GM10248 (cell line): Measurements from ENCODE around the gene DGKG.

Experiments used
- CTCF ChIA-PET: fragments of 300-600 bp; sonication (Branson Sonifier 250); formaldehyde crosslinking; extraction: SDS; loops from one replicate; lab custom pipeline; 2021; ENCODE audit warnings: antibody characterized with exemption; lab: Yijun Ruan, JAX
- POLR2A ChIA-PET: fragments of 350-650 bp; sonication (Branson Sonifier 250); formaldehyde crosslinking; extraction: SDS; loops from one replicate; lab custom pipeline; 2020; ENCODE audit warnings: antibody characterized with exemption; lab: Yijun Ruan, JAX
- DNase-seq: peaks from one replicate; pipeline ENCODE4 v3.0.0; 2012; ENCODE audit errors: extremely low spot score
- TF ChIP-seq, protein P1 (sequence below): IDR thresholded peaks from 2 replicates; pipeline ENCODE4 v1.5.1; 2012; ENCODE audit warnings: mild to moderate bottlenecking, low read depth; ENCODE audit errors: extremely low read depth, missing control alignments, control extremely low read depth

The DGKG gene

DNA sequence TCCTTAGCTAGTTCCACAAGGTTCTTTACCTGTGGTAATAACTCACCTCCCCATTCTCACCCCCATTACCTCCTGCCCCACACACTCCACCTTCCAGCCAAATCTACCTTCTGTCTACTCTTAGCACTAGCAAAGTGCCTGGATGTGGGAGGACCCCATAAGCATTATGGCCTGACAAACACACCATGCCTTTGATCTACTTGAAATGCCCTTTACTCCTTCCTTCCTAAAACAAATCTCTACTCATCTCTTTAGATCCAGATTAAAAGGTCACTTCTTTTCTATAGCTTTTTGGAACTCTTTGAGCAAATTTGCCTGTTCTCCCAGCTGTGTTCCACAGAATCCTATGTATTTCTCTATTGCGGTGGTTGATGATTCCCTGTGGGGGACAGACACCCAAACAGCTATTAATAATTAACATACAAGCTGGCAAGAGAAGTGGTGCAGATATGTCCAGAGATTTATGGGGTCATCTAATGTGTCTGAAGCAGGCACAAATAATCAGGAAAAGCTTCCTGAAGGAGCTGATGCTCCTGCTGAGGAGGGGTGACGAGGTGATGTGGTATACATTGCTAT lies 34.0 kb downstream of the DGKG start:
- ChIA-PET POLR2A (interaction anchor here (0.6 kb wide), 1 partner anchor 34 kb away, joined by 3 read pairs; the partner anchor contains the start of gene DGKG), CTCF (interaction anchor here (1.3 to 2.4 kb wide), 3 partner anchors 12 to 384 kb away, joined by 3 to 12 read pairs (median 5); no protein-coding TSS in a partner anchor)
- no peak for DNase-seq
- TF ChIP-seq, protein P1, sequence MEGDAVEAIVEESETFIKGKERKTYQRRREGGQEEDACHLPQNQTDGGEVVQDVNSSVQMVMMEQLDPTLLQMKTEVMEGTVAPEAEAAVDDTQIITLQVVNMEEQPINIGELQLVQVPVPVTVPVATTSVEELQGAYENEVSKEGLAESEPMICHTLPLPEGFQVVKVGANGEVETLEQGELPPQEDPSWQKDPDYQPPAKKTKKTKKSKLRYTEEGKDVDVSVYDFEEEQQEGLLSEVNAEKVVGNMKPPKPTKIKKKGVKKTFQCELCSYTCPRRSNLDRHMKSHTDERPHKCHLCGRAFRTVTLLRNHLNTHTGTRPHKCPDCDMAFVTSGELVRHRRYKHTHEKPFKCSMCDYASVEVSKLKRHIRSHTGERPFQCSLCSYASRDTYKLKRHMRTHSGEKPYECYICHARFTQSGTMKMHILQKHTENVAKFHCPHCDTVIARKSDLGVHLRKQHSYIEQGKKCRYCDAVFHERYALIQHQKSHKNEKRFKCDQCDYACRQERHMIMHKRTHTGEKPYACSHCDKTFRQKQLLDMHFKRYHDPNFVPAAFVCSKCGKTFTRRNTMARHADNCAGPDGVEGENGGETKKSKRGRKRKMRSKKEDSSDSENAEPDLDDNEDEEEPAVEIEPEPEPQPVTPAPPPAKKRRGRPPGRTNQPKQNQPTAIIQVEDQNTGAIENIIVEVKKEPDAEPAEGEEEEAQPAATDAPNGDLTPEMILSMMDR: no peak

DNA sequence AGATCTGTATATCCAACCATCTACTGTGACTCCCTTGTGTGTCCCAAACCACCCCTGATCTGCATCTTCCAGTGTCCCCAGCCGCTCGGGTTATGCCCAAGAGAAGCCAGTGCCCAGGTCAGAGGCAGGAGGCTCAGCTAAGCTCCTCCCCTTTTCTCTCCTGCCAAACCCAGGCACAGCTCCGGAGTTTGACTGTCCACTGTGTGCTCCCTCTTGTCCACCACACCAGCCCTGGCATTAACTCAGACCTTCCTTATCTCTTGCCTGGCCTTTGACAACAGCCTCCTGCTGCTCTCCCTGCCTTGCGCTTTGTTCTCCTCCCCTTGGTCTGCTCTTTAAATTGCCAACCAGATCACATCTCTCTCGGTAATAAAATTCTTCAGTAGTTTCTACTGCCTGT lies 39.3 kb downstream of the DGKG start:
- POLR2A ChIA-PET: no interaction called here
- CTCF ChIA-PET: interaction anchor here (1.2 kb wide), 1 partner anchor 217 kb away, joined by 3 read pairs; no protein-coding TSS in a partner anchor
- no peak for DNase-seq
- TF ChIP-seq, protein P1: no peak

DNA sequence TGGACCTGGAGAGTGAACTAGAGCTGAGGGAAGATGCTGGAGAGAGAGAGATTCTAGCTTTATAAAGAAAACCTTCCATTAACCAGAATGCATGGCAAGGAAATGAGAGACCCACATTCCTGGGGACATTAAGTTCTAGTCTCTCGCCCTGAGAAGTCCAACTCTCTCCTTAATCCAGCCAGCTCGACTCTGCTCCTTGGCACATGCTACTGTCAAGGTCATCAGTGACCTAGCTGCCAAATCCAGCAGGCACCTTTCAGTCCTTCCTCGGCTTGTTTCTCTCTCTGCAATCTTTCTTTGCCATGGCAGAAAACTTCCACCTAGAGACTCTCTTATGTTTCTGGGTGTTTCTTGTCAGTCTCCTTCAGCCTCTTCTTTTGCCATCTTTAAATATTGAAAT lies 40.3 kb downstream of the DGKG start:
- TF ChIP-seq, protein P1: no peak
- no peak for DNase-seq
- POLR2A ChIA-PET: no interaction called here
- CTCF ChIA-PET: interaction anchor here (0.6 to 1.2 kb wide), 2 partner anchors 62 to 218 kb away, joined by 3 read pairs; no protein-coding TSS in a partner anchor

DNA sequence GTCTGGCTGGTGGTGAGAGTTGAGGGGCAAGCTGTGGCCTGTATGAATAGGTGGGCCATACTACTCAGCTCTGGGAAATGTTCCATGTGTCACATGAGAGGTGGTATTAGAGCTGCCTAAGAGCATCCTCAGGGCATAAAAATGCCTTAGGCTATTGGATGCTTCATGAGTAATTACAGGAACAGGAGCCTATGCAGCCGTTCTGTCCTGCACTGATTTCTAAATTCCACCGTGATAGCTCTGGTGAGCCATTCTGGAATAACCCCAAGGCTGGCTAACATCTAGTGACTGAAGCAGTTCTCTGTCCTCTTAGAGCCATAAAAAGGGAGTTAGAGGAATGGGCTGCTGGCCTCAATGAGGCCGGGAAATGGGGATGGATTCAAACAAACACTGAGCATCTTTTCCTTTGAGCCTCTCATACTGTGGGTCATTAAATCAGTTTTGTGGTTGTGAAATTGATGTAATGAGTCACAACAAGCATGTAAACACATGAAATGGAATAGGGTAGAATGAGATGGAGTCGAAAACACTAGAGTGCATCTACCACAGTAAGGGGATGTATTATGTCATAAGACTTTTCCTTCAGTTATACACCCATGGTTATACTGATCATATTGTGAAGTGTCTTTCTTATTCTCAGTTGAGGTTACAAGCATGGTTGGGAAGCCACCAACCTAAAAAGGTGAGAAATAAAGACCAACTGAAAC lies 41.0 kb downstream of the DGKG start:
- TF ChIP-seq, protein P1: no peak
- POLR2A ChIA-PET: no interaction called here
- CTCF ChIA-PET: interaction anchor here (0.6 to 1.2 kb wide), 2 partner anchors 62 to 219 kb away, joined by 3 read pairs; no protein-coding TSS in a partner anchor
- DNase-seq: no peak

GRCh38 chr3:186319945-186320344 lies 42.1 kb downstream of the DGKG start:
- POLR2A ChIA-PET: no interaction called here
- TF ChIP-seq, protein P1: no peak
- CTCF ChIA-PET: interaction anchor here (1.2 kb wide), 1 partner anchor 33 kb away, joined by 3 read pairs; no protein-coding TSS in a partner anchor
- no peak for DNase-seq

DNA sequence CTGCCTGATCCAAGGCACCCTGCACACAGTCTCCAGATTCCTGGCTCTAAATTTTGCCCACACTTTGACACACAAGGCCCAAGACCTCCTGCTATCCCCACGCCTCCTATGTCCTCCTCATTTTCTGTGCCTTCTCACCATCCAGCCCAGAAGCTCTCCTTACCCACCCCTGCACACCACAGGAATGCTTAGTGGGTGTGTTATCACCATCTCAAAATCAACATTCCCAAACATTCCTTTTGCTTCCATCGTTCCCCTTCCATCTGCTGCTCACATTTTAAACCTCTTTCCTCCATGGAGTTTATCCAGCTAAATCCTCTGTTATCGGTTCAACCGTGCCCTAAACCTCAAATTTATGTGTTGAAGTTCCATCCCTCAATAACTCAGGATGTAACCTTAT lies 43.9 kb downstream of the DGKG start:
- DNase-seq: no peak
- ChIA-PET POLR2A (no interaction called here), CTCF (interaction anchor here (1.0 kb wide), 1 partner anchor 15 kb away, joined by 3 read pairs; no protein-coding TSS in a partner anchor)
- TF ChIP-seq, protein P1: no peak
